Peyer's patch (tissue), 4 donors: ENCODE results near the gene HES5. TPM values are rescaled to one million over a fixed set of nuclear protein-coding genes. Genes with fewer than 3 reads are reported as not detected.

Source experiments
- DNase-seq, 3 donors: peaks; one replicate each; pipeline ENCODE4 v3.0.0-alpha.2; 2017 to 2019
- H3K27ac ChIP-seq, 4 donors: fragments of 200-600 bp; sonication (generic); one replicate each; pipeline ENCODE4 v1.5.1; 2016 to 2019
- H3K27me3 ChIP-seq, 2 donors: fragments of 200-600 bp; sonication (generic); one replicate each; pipeline ENCODE4 v1.5.1; 2019
- H3K36me3 ChIP-seq, 3 donors: fragments of 200-600 bp; sonication (generic); one replicate each; pipeline ENCODE4 v1.5.1; 2016 to 2019
- H3K4me1 ChIP-seq, 4 donors: fragments of 200-600 bp; sonication (generic); one replicate each; pipeline ENCODE4 v1.5.1; 2016 to 2019
- H3K4me3 ChIP-seq, 4 donors: fragments of 200-600 bp; sonication (generic); 1 replicate in 3 of 4; 2 replicates in 1 of 4; pipeline ENCODE4 v1.5.1; 2016 to 2019; ENCODE audit warnings: mild to moderate bottlenecking in 1 of 4
- H3K9me3 ChIP-seq, 4 donors: fragments of 200-600 bp; sonication (generic); one replicate each; pipeline ENCODE4 v1.5.1; 2016 to 2019; ENCODE audit warnings: mild to moderate bottlenecking in 1 of 4
- CTCF ChIP-seq, 6 experiments: fragments of 450-650 bp in 4 of 6; fragments of 200-600 bp in 2 of 6; sonication (generic) in 1 of 6; IDR thresholded peaks; one replicate each; pipeline ENCODE4 v1.5.1; 2017 to 2019; ENCODE audit warnings: antibody characterized with exemption in 6 of 6, mild to moderate bottlenecking in 3 of 6, moderate library complexity in 1 of 6
- POLR2A ChIP-seq, 2 donors: fragments of 450-650 bp; IDR thresholded peaks; one replicate each; pipeline ENCODE4 v1.5.1; 2017; ENCODE audit warnings: antibody characterized with exemption in 2 of 2, mild to moderate bottlenecking in 2 of 2, moderate library complexity in 2 of 2
- total RNA-seq, 4 donors: library from RNA; depleted of rRNA; stranded (reverse); fragments of >200 nt; gene quantifications; one replicate each; pipeline ENCODE4 v1.1.0, GENCODE V29; 2016

The HES5 gene
- total RNA-seq, 4 donors from 2014 or later = 0.88 TPM; not detected in 3

GRCh38 chr1:2488688-2489087 lies 41.4 kb downstream of the HES5 start:
- no peaks in the 10 kb centered on the region for H3K27me3 ChIP-seq
- TF ChIP-seq POLR2A (IDR thresholded peaks at IDR 0.05) (no peak), CTCF (IDR thresholded peaks at IDR 0.05) (no peak)
- peaks cover 0 to 12% (median 0%) of the 10 kb centered on the region in 4 donors for H3K9me3 ChIP-seq
- no peak overlapping the region for H3K4me3 ChIP-seq
- no peak overlapping the region for H3K27ac ChIP-seq
- peaks cover 0 to 15% (median 0%) of the 10 kb centered on the region in 4 donors for H3K4me1 ChIP-seq
- H3K36me3 ChIP-seq = no peaks in the 10 kb centered on the region
- no peak for DNase-seq

- no peaks in the 10 kb centered on the region for H3K27me3 ChIP-seq
- H3K4me1 ChIP-seq = no peaks in the 10 kb centered on the region
- no peak for TF ChIP-seq CTCF (IDR thresholded peaks at IDR 0.05)
- TF ChIP-seq POLR2A (IDR thresholded peaks at IDR 0.05) = no peak
- no peaks in the 10 kb centered on the region for H3K36me3 ChIP-seq
- H3K27ac ChIP-seq = no peak overlapping the region
- DNase-seq = no peak
- H3K4me3 ChIP-seq = no peak overlapping the region
- H3K9me3 ChIP-seq = peaks cover 0 to 12% (median 0%) of the 10 kb centered on the region in 4 donors
Measured at GRCh38 chr1:2486558-2486957, 43.5 kb downstream of the HES5 start.

GRCh38 chr1:2486041-2486440 lies 44.0 kb downstream of the HES5 start:
- no peaks in the 10 kb centered on the region for H3K27me3 ChIP-seq

GRCh38 chr1:2483970-2484369 lies 46.1 kb downstream of the HES5 start:
- Histone ChIP-seq H3K4me1 (no peaks in the 10 kb centered on the region), H3K27ac (no peak overlapping the region), H3K9me3 (peaks cover 0 to 10% (median 0%) of the 10 kb centered on the region in 4 donors), H3K4me3 (no peak overlapping the region), H3K36me3 (no peaks in the 10 kb centered on the region), H3K27me3 (no peaks in the 10 kb centered on the region)
- no peak for DNase-seq
- TF ChIP-seq CTCF (IDR thresholded peaks at IDR 0.05) (no peak), POLR2A (IDR thresholded peaks at IDR 0.05) (no peak)

More at GRCh38 chr1:2486041-2486440, 44.0 kb downstream of the HES5 start:
- TF ChIP-seq CTCF (IDR thresholded peaks at IDR 0.05) (no peak), POLR2A (IDR thresholded peaks at IDR 0.05) (no peak)
- Histone ChIP-seq H3K36me3 (no peaks in the 10 kb centered on the region), H3K27ac (no peak overlapping the region), H3K9me3 (peaks cover 0 to 12% (median 0%) of the 10 kb centered on the region in 4 donors), H3K4me1 (no peaks in the 10 kb centered on the region), H3K4me3 (no peak overlapping the region)
- DNase-seq = no peak

- H3K27me3 ChIP-seq = no peaks in the 10 kb centered on the region
- no peak for TF ChIP-seq CTCF (IDR thresholded peaks at IDR 0.05)
- no peak for TF ChIP-seq POLR2A (IDR thresholded peaks at IDR 0.05)
- H3K9me3 ChIP-seq = peaks cover 0 to under 1% (median 0%) of the 10 kb centered on the region in 4 donors
- DNase-seq = no peak
- H3K36me3 ChIP-seq = no peaks in the 10 kb centered on the region
- H3K4me1 ChIP-seq = peaks cover 0 to 1% (median 0%) of the 10 kb centered on the region in 4 donors
- H3K4me3 ChIP-seq = no peak overlapping the region
- no peak overlapping the region for H3K27ac ChIP-seq
Measured at GRCh38 chr1:2483026-2483425, 47.0 kb downstream of the HES5 start.

- TF ChIP-seq POLR2A (IDR thresholded peaks at IDR 0.05) (no peak), CTCF (IDR thresholded peaks at IDR 0.05) (no peak)
Measured at GRCh38 chr1:2482588-2482987, 47.5 kb downstream of the HES5 start.

More at GRCh38 chr1:2482588-2482987, 47.5 kb downstream of the HES5 start:
- no peaks in the 10 kb centered on the region for H3K9me3 ChIP-seq
- H3K36me3 ChIP-seq = no peaks in the 10 kb centered on the region
- H3K4me3 ChIP-seq = no peak overlapping the region
- peaks cover 0 to 6% (median 0%) of the 10 kb centered on the region in 4 donors for H3K4me1 ChIP-seq
- no peak for DNase-seq
- H3K27me3 ChIP-seq = no peaks in the 10 kb centered on the region
- no peak overlapping the region for H3K27ac ChIP-seq
